Measurements from ENCODE around the gene FXR1.
A peak's percentile ranks its signal among the peaks of the same experiment; 100 is the strongest.

The FXR1 gene

GRCh38 chr3:181009225-181009624 lies 96.8 kb downstream of the FXR1 start:
- DNase-seq = peak; percentile 28 to 47

GRCh38 chr3:181017690-181018089 lies 105.2 kb downstream of the FXR1 start:
- no peak for DNase-seq

GRCh38 chr3:181025204-181025603 lies 112.7 kb downstream of the FXR1 start:
- DNase-seq = no peak

- no peak for DNase-seq
These were observed 118.5 kb downstream of the FXR1 start for GRCh38 chr3:181030948-181031347.

Measured in activated CD4-positive, alpha-beta T cell treated with anti-CD3 and anti-CD28 coated beads, Interleukin-2, amount 50 U/mL, for 48 hours (primary cell).